HepG2 (cell line): ENCODE measurements around the gene PDE6C.

Experiments used
- ESRRA ChIP-seq: sonication (generic); formaldehyde crosslinking; IDR thresholded peaks from 2 replicates; pipeline ENCODE4 v1.5.1; 2020; ENCODE audit warnings: mild to moderate bottlenecking, low read depth, missing genetic modification reagents
- IKZF5 ChIP-seq: IDR thresholded peaks from 2 replicates; pipeline ENCODE4 v1.6.1; 2018; ENCODE audit warnings: missing genetic modification reagents, mild to moderate bottlenecking, missing compliant biosample characterization
- NFKBIZ ChIP-seq: IDR thresholded peaks from 2 replicates; pipeline ENCODE4 v1.6.1; 2018; ENCODE audit warnings: missing genetic modification reagents, missing compliant biosample characterization
- RAD21 ChIP-seq: fragments of 450-650 bp; formaldehyde crosslinking; IDR thresholded peaks from 2 replicates; pipeline ENCODE4 v1.5.0; 2020; ENCODE audit warnings: mild to moderate bottlenecking
- ZNF121 ChIP-seq: sonication (generic); formaldehyde crosslinking; IDR thresholded peaks from 2 replicates; pipeline ENCODE4 v1.5.0; 2020; ENCODE audit warnings: mild to moderate bottlenecking, missing genetic modification reagents
- ZNF142 ChIP-seq: sonication (generic); formaldehyde crosslinking; IDR thresholded peaks from 2 replicates; pipeline ENCODE4 v1.4.0; 2020; ENCODE audit warnings: missing genetic modification reagents
- ZNF441 ChIP-seq: sonication (generic); formaldehyde crosslinking; IDR thresholded peaks from 2 replicates; pipeline ENCODE4 v1.7.0; 2021; ENCODE audit warnings: missing genetic modification reagents, borderline replicate concordance
- ZNF704 ChIP-seq: sonication (generic); formaldehyde crosslinking; IDR thresholded peaks from 2 replicates; pipeline ENCODE4 v1.8.1; 2023; ENCODE audit warnings: mild to moderate bottlenecking, inconsistent platforms, moderate library complexity, missing genetic modification reagents, borderline replicate concordance

- TF ChIP-seq ESRRA (no peak), RAD21 (no peak), ZNF142 (CRISPR knock-in tag) (no peak), ZNF121 (CRISPR knock-in tag) (no peak), ZNF704 (CRISPR knock-in tag) (no peak), ZNF441 (CRISPR knock-in tag) (no peak), NFKBIZ (no peak), IKZF5 (CRISPR knock-in tag) (no peak)
These were observed 39.1 kb upstream of the PDE6C start for GRCh38 chr10:93573051-93573909.
